SH-SY5Y (cell line): ENCODE data around the gene CADM3.

Experiments
- GATA2 ChIP-seq: IDR thresholded peaks from 2 replicates; pipeline ENCODE4 v1.6.1; 2011; ENCODE audit warnings: mild to moderate bottlenecking, low read depth, low read length
- GATA3 ChIP-seq: IDR thresholded peaks from 2 replicates; pipeline ENCODE4 v1.6.1; 2011; ENCODE audit warnings: low read depth, mild to moderate bottlenecking, low read length, moderate library complexity

CADM3 gene

GRCh38 chr1:159239551-159240220 lies 68.3 kb downstream of the CADM3 start:
- TF ChIP-seq GATA2 (no peak), GATA3 (no peak)

- no peak for TF ChIP-seq GATA2
- TF ChIP-seq GATA3, result no peak
These were observed 75.9 kb downstream of the CADM3 start for GRCh38 chr1:159247266-159247665.

- no peak for TF ChIP-seq GATA3
- TF ChIP-seq GATA2, result no peak
These were observed 76.9 kb downstream of the CADM3 start for GRCh38 chr1:159248311-159248710.

GRCh38 chr1:159250638-159251216 lies 79.3 kb downstream of the CADM3 start:
- TF ChIP-seq GATA2, result no peak
- no peak for TF ChIP-seq GATA3
